GM10266 (cell line): ENCODE results near the gene ETV2.
"Not testable (repeated sequence)": the region's sequence is repeated elsewhere in the genome, so short reads cannot be mapped to it uniquely, and the experiment has no call there.

Source experiments
- DNase-seq: peaks from one replicate; pipeline ENCODE4 v3.0.0; 2012; ENCODE audit errors: extremely low spot score
- CTCF ChIP-seq: IDR thresholded peaks from 2 replicates; pipeline ENCODE4 v1.5.1; 2012; ENCODE audit warnings: mild to moderate bottlenecking, low read depth; ENCODE audit not compliant: control insufficient read depth, insufficient read depth; ENCODE audit errors: missing control alignments

Gene ETV2

GRCh38 chr19:35641515-35642151, at the start of gene ETV2:
ETV2 (plus strand) TSS chr19:35641745; CDS start chr19:35642461, 716 bp downstream.
- DNase-seq = peak; percentile 72
- TF ChIP-seq CTCF = no peak

GRCh38 chr19:35592226-35592625, 49.3 kb upstream of the ETV2 start:
- peak; percentile 61 for DNase-seq
- peak; percentile 53 for TF ChIP-seq CTCF

GRCh38 chr19:35595026-35595425, 46.5 kb upstream of the ETV2 start:
- DNase-seq = not testable (repeated sequence)

- no peak for DNase-seq
- no peak for TF ChIP-seq CTCF
Measured at GRCh38 chr19:35595928-35596327, 45.6 kb upstream of the ETV2 start.

- TF ChIP-seq CTCF = no peak
- peak; percentile 83 for DNase-seq
Measured at GRCh38 chr19:35596366-35596999, 45.1 kb upstream of the ETV2 start.

GRCh38 chr19:35601971-35602370, 39.6 kb upstream of the ETV2 start:
- TF ChIP-seq CTCF = no peak
- no peak for DNase-seq

- not testable (repeated sequence) for DNase-seq
Measured at GRCh38 chr19:35604436-35604835, 37.1 kb upstream of the ETV2 start.

- not testable (repeated sequence) for DNase-seq
Measured at GRCh38 chr19:35607170-35607569, 34.4 kb upstream of the ETV2 start.

- TF ChIP-seq CTCF = no peak
- no peak for DNase-seq
Measured at GRCh38 chr19:35607661-35608060, 33.9 kb upstream of the ETV2 start.
